K562 (cell line): ENCODE measurements around the gene PDPK1. TPM values are rescaled to one million over a fixed set of nuclear protein-coding genes. Genes with fewer than 3 reads are reported as not detected.
A peak's percentile ranks its signal among the peaks of the same experiment; 100 is the strongest.

Experiments
- ARID1B ChIP-seq: fragments of 450-650 bp; IDR thresholded peaks from 2 replicates; pipeline ENCODE4 v1.6.1; 2016; ENCODE audit warnings: antibody characterized with exemption, mild to moderate bottlenecking, inconsistent platforms
- BDP1 ChIP-seq: IDR thresholded peaks from 3 replicates; pipeline ENCODE4 v1.6.1; 2011; ENCODE audit not compliant: insufficient read length, insufficient read depth
- LCOR ChIP-seq: sonication (generic); formaldehyde crosslinking; IDR thresholded peaks from 2 replicates; pipeline ENCODE4 v1.8.0; 2022; ENCODE audit warnings: mild to moderate bottlenecking, missing genetic modification reagents
- MBD2 ChIP-seq: sonication (generic); IDR thresholded peaks from 2 replicates; pipeline ENCODE4 v1.6.1; 2016; ENCODE audit warnings: low read depth, borderline replicate concordance
- NFIX ChIP-seq: fragments of 250-450 bp; sonication (Bioruptor Pico); IDR thresholded peaks from 2 replicates; pipeline ENCODE4 v1.4.0; 2020; ENCODE audit warnings: low read depth, mild to moderate bottlenecking, moderate library complexity
- POLR2G ChIP-seq: fragments of 200-400 bp; formaldehyde crosslinking; IDR thresholded peaks from 2 replicates; pipeline ENCODE4 v1.6.1; 2017; ENCODE audit warnings: low read depth, mild to moderate bottlenecking, antibody characterized with exemption, low read length, moderate library complexity
- RFX1 ChIP-seq: fragments of 450-650 bp; IDR thresholded peaks from 2 replicates; pipeline ENCODE4 v1.6.1; 2016; ENCODE audit warnings: mild to moderate bottlenecking, moderate library complexity
- SMARCA5 ChIP-seq: fragments of 450-650 bp; IDR thresholded peaks from 2 replicates; pipeline ENCODE4 v1.6.1; 2016
- TRIM24 ChIP-seq, 2 experiments: fragments of 450-650 bp; IDR thresholded peaks; 2 replicates each; pipeline ENCODE4 v1.6.1; 2016
- ZSCAN32 ChIP-seq: fragments of 450-650 bp; formaldehyde crosslinking; IDR thresholded peaks from 2 replicates; pipeline ENCODE4 v1.4.0; 2020; ENCODE audit warnings: mild to moderate bottlenecking, moderate library complexity
- polyA plus RNA-seq, 8 experiments: library from polyadenylated mRNA; depleted of rRNA in 4 of 8; stranded (reverse) in 5 of 8; unstranded in 3 of 8; fragments of >200 nt; fragmentation: Nextera tagmentation in 2 of 8; fragmentation: Illumina TruSeq in 1 of 8; extraction: Ambion mirVana in 2 of 8; extraction: Trizol in 1 of 8; gene quantifications; 2 replicates each; pipeline versions ENCODE4 v1.2.1 to v1.2.3, GENCODE V29; 2011 to 2014; ENCODE audit warnings: inconsistent platforms in 1 of 8, missing spikeins in 1 of 8
- total RNA-seq, 7 experiments: library from RNA; depleted of rRNA in 6 of 7; stranded (reverse); fragments of >200 nt in 6 of 7; fragmentation: Illumina TruSeq in 2 of 7; extraction: Trizol in 2 of 7; gene quantifications; 2 replicates each; pipeline versions ENCODE4 v1.2.1 to v1.2.3, GENCODE V29; 2011 to 2021; ENCODE audit warnings: low replicate concordance in 1 of 7
- TF ChIP-seq, protein P1 (sequence below): fragments of 450-650 bp; formaldehyde crosslinking; IDR thresholded peaks from 2 replicates; pipeline ENCODE4 v1.4.0; 2022; ENCODE audit warnings: mild to moderate bottlenecking, moderate library complexity
- TF ChIP-seq, protein P2 (sequence below), 2 experiments: fragments of 450-650 bp; IDR thresholded peaks; 2 replicates each; pipeline ENCODE4 v1.6.1; 2016; ENCODE audit warnings: mild to moderate bottlenecking in 2 of 2, borderline replicate concordance in 1 of 2, low read depth in 1 of 2, moderate library complexity in 1 of 2
- TF ChIP-seq, protein P3 (sequence below): fragments of 250-450 bp; sonication (Bioruptor Pico); IDR thresholded peaks from 2 replicates; pipeline ENCODE4 v1.8.0; 2021; ENCODE audit warnings: moderate library complexity, mild to moderate bottlenecking, inconsistent platforms
- TF ChIP-seq, protein P4 (sequence below): fragments of 250-450 bp; sonication (Bioruptor Pico); IDR thresholded peaks from 2 replicates; pipeline ENCODE4 v1.9.0; 2021; ENCODE audit warnings: mild to moderate bottlenecking

Gene PDPK1
- total and polyA plus RNA-seq, 9 of the 15 experiments (the other 6 are each of a cell fraction or from before 2014, with no cell fraction given) = 4.0 to 37.2 (median 18.7) TPM

DNA sequence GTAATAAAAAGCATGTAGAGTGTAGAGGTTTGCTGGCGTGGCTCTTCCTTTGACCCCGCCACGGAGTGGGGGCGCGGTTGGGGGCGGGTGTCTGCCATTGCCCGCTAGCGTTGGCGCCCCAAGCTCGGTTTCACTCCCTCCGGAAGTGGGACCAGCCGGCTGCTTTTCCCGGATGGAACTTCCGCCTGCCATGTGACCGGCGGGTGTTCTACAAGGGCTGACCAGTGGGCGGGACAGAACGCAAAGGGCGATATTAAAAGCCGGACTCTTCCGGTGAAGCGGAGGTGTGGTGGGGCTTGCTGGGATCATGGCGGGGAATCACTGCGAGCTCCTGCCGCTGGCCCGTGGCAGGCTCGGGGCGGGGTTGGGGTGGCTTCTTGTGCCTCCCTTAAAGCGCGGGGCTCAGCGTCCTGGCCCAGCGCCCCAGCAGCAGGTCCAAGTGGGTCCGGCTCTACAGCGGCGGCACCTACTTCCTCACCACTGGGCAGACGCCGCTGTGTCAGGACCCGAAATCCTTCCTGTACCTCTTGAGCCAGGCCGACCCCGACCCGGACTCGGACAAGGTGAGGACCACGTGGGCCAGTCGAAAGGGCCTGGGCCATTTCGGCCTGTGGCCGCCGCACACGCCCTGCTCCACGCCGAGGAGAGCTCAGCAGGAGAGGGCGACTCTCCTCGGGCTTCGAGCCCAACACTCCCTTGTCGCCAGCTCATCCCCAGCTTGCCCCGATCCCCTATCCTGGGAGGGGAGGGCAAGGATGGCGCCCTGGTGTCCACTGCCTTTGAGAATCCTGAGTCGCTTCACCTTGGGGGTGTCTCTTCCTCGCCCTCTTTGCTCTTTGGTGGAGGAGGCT, 65.6 kb downstream of the PDPK1 start (continued):
- TF ChIP-seq, protein P1, sequence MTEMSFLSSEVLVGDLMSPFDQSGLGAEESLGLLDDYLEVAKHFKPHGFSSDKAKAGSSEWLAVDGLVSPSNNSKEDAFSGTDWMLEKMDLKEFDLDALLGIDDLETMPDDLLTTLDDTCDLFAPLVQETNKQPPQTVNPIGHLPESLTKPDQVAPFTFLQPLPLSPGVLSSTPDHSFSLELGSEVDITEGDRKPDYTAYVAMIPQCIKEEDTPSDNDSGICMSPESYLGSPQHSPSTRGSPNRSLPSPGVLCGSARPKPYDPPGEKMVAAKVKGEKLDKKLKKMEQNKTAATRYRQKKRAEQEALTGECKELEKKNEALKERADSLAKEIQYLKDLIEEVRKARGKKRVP (CRISPR knock-in tag) = peak; percentile 23; the same call in 1 of the 2 replicates
- TF ChIP-seq POLR2G (peak; percentile 99), SMARCA5 (no peak), MBD2 (peak; percentile 84; the same call in 1 of the 2 replicates), LCOR (no peak), TRIM24 (IDR thresholded peaks at IDR 0.05) (peak; percentile 13 to 98; a peak in 2 of 4 replicates), RFX1 (no peak), ZSCAN32 (CRISPR knock-in tag) (0 out of 2 replicates have a peak, but pooled peaks have one; percentile 39), BDP1 (no peak), NFIX (CRISPR knock-in tag) (no peak), ARID1B (peak; percentile 30; the same call in 1 of the 2 replicates)
- TF ChIP-seq, protein P2, sequence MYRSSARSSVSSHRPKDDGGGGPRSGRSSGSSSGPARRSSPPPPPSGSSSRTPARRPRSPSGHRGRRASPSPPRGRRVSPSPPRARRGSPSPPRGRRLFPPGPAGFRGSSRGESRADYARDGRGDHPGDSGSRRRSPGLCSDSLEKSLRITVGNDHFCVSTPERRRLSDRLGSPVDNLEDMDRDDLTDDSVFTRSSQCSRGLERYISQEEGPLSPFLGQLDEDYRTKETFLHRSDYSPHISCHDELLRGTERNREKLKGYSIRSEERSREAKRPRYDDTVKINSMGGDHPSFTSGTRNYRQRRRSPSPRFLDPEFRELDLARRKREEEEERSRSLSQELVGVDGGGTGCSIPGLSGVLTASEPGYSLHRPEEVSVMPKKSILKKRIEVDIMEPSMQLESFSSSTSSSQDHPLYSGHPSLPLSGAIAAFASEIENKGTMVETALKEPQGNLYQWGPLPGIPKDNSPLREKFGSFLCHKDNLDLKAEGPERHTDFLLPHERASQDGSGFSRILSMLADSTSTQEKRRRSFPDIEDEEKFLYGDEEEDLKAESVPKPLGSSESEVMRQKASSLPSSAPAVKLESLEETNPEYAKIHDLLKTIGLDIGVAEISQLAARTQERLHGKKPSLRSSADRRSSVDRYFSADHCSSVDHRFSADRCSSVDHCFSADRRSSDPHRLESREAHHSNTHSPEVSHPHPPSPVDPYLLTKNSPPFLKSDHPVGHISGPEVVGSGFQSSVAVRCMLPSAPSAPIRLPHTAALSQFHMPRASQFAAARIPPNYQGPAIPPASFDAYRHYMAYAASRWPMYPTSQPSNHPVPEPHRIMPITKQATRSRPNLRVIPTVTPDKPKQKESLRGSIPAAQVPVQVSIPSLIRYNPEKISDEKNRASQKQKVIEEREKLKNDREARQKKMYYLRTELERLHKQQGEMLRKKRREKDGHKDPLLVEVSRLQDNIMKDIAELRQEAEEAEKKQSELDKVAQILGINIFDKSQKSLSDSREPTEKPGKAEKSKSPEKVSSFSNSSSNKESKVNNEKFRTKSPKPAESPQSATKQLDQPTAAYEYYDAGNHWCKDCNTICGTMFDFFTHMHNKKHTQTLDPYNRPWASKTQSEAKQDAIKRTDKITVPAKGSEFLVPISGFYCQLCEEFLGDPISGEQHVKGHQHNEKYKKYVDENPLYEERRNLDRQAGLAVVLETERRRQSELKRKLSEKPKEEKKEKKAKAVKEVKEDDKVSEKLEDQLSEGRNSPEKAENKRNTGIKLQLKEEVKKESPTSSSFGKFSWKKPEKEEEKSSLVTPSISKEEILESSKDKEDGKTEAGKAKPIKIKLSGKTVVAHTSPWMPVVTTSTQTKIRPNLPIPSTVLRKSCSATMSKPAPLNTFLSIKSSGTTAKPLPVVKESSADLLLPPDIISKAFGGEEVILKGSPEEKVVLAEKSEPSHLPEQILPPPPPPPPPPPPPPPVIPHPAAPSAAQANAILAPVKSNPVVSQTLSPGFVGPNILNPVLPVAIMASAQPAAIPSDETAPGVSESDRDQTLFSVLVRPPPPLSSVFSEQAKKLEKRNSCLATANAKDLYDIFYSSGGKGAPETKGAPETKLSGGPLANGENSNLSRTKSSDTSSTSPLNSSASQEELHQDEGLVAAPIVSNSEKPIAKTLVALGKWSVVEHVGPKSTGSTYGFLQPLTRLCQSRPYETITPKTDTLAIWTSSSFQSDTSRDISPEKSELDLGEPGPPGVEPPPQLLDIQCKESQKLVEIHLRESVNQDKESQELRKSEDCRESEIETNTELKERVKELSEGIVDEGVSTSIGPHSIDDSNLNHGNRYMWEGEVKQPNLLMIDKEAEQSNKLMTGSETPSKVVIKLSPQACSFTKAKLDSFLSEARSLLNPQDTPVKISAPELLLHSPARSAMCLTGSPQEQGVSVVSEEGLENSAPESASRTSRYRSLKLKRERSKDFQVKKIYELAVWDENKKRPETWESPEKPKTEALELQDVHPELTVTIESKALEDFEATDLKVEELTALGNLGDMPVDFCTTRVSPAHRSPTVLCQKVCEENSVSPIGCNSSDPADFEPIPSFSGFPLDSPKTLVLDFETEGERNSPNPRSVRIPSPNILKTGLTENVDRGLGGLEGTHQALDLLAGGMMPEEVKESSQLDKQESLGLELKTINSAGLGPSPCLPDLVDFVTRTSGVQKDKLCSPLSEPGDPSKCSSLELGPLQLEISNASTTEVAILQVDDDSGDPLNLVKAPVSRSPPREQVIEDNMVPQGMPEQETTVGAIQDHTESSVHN (IDR thresholded peaks at IDR 0.05; ENCODE audit: borderline replicate concordance in 1 of 2, low read depth in 1 of 2) = no peak
- TF ChIP-seq, protein P3, sequence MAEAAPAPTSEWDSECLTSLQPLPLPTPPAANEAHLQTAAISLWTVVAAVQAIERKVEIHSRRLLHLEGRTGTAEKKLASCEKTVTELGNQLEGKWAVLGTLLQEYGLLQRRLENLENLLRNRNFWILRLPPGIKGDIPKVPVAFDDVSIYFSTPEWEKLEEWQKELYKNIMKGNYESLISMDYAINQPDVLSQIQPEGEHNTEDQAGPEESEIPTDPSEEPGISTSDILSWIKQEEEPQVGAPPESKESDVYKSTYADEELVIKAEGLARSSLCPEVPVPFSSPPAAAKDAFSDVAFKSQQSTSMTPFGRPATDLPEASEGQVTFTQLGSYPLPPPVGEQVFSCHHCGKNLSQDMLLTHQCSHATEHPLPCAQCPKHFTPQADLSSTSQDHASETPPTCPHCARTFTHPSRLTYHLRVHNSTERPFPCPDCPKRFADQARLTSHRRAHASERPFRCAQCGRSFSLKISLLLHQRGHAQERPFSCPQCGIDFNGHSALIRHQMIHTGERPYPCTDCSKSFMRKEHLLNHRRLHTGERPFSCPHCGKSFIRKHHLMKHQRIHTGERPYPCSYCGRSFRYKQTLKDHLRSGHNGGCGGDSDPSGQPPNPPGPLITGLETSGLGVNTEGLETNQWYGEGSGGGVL (CRISPR knock-in tag) = no peak
- TF ChIP-seq, protein P4, sequence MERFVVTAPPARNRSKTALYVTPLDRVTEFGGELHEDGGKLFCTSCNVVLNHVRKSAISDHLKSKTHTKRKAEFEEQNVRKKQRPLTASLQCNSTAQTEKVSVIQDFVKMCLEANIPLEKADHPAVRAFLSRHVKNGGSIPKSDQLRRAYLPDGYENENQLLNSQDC (CRISPR knock-in tag) = no peak; the same call in 1 of the 2 replicates
